B cell (primary cell): ENCODE results near the gene MED23.

Source experiments
- CTCF ChIP-seq: fragments of 200-600 bp; IDR thresholded peaks from one replicate; pipeline ENCODE4 v1.8.0; 2022; ENCODE audit warnings: antibody characterized with exemption, mild to moderate bottlenecking
- EZH2 ChIP-seq: IDR thresholded peaks from 2 replicates; pipeline ENCODE4 v1.6.1; 2012; ENCODE audit warnings: borderline replicate concordance, low read depth, mild to moderate bottlenecking, moderate library complexity, low read length; ENCODE audit not compliant: insufficient read depth, poor library complexity, severe bottlenecking

- TF ChIP-seq CTCF, result no peak
- no peak for TF ChIP-seq EZH2
Measured at GRCh38 chr6:131574686-131575085, 53.4 kb downstream of the MED23 start.
